ENCODE results near the gene SYCE1L.
"Not testable (repeated sequence)": the region's sequence is repeated elsewhere in the genome, so short reads cannot be mapped to it uniquely, and the experiment has no call there.

The SYCE1L gene
- 2.7 to 3.1 reads per million in 2 donors for total RNA-seq

DNA sequence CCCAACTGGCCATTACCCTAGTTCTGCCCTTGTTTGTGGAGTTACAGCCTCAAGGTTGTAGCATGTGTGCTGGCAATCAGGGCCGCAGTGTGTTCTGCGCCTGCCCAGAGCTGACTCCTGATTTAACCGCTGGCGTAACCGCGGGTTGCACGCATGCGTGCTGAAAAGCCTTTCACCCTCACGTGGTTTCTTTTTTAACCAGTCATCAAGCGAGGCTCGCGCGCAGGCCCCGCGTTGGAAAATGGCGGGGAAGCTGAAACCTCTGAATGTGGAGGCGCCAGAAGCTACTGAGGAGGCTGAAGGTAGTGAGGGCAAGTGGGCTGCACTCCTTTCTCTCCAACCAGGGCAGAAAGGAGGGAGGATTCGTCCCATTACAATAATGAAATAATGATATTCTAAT is at the start of gene SYCE1L:
Gene SYCE1L, plus strand, starts transcription at position 198 of the 400 bp plus-strand sequence. Its CDS starts 44 bp downstream, at position 242.
- no peak for DNase-seq

DNA sequence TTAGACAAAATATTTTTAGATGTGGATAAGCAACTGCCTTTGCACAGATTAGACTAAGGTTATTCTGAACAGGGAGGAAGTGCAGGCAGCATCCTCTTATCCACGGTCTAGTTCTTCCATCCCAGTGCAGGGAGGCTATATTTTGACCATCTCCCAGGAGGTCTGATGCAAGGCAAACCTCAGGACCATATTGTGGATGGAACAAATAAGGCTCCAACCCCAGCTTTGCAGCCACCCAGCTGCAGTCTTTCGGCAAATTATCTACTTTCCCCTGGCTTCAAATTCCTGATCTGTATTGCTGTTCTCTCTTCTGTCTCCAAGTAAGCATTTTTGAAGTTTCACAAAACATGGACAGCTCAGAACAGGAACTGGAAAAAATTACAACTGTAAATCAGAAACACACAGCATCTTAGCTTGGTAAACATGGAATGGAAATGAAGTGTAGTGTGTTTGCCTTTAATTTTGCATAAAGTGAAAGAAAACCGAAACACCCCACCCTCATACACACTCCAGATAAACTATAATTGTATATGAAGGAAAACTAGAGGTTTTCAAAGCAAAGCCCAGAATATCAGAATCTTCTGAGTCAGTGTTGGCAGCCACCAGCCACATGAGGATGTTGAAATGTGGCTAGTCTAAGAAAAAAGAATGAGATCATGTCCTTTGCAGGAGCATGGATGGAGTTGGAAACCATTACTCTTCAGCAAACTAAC is 41.7 kb upstream of the SYCE1L start:
- no peak for DNase-seq

DNA sequence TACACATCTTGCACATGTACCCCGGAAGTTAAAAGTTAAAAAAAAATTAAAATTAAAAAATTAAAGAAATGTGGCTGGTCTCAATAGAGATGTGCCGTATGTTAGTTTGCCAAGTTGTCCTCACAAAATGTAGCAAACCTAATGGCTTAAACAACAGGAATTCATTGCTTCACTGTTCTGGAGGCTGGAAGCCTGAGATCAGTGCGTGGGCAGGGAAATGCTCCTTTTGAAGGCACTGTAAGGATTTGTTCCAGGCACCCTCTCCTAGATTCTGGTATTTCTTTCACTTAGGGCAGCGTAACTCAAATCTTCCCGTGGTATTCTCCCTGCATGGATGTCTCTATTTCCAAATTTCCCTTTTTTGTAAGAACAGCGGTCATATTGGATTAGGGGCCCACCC is 40.9 kb upstream of the SYCE1L start:
- DNase-seq = no peak

- no peak for DNase-seq
Observed at GRCh38 chr16:77165006-77165405, 34.2 kb upstream of the SYCE1L start.

DNA sequence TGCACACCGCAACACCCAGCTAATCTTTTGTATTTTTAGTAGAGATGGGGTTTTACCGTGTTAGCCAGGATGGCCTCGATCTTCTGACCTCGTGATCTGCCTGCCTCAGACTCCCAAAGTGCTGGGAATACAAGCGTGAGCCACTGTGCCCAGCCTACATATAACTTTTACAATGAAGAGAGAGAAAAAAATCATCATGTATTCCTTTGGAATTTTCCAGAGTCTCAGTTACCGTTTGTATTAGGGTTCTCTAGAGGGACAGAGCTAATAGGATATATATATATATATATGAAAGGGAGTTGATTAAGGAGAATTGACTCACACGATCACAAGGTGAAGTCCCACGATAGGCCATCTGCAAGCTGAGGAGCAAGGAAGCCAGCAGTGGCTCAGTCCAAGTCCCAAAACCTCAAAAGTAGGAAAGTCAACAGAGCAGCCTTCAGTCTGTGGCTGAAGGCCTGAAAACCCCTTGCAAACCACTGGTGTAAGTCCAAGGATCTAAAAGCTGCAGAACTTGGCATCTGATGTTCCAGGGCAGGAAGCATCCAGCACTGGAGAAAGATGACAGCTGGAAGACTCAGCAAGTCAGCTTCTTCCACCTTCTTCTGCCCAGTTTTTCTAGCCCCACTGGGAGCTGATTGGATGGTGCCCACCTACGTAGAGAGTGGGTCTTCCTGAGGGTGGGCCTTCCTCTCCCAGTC is 33.5 kb upstream of the SYCE1L start:
- DNase-seq = not testable (repeated sequence)

DNA sequence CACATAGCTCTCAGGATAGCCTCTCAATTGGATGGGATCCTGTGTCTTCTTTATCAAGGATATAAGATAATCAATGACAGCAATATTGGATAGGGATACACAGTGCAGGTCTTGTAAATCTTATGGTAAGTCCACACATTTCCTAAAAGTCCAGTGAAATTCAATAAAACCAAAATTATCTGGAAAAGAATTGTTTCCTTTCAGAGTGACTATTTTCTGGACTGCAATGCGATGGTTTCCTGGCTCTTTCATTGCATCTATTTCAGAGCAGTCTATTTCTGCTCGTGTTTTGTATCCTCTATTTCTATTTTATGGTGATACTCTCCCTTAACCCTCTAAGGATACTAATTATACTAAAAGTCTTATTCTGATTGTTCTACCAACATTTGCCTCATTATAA is 32.5 kb upstream of the SYCE1L start:
- DNase-seq = no peak

GRCh38 chr16:77168901-77169300 is 30.3 kb upstream of the SYCE1L start:
- no peak for DNase-seq

DNA sequence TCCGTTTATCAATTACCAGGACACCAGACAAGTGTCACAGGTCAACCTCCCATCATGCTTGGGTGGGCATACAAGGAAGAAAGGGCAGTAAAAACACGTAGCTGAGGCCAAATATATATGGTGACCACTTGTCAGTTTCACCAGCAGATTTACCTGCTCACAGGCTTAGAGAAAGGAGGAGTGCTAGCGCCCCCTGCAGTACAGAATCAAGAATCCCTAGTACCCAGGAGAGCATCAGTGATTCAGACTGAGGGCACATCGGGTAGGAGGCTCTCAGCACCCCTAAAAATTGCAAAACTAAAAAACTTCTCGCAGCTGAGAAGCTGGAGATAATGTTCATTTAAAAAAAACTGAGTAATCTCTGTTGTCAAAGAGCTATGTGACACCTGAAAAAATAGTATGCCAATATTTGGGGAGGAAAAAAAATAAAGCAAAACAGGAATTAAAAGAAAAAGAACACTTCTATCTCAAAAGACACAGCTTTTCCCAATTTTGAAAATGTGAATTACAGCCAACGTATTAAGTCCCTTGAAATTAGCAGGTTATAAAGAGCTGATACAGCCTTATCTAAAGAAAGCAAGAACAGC is 29.5 kb upstream of the SYCE1L start:
- peak; percentile 22 for DNase-seq

DNA sequence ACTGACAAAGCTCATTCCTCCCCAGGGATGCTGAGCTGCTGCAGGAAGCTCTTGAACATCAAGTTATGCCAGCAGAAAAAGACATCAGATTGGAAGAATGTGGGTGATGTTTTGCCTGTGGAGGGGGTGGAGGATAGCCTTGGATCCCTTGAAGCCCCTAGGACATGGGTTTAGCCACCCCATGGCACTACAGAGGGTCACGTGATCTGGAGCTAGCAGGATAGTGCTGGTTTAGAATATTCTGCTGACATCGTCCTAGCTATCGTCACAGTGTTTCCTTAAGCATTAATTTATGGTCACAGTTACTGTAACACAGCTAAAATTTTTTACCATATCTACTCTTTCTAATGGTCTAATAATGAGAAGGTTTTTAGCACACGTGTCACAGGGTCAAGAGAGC is 28.4 kb upstream of the SYCE1L start:
- no peak for DNase-seq

DNA sequence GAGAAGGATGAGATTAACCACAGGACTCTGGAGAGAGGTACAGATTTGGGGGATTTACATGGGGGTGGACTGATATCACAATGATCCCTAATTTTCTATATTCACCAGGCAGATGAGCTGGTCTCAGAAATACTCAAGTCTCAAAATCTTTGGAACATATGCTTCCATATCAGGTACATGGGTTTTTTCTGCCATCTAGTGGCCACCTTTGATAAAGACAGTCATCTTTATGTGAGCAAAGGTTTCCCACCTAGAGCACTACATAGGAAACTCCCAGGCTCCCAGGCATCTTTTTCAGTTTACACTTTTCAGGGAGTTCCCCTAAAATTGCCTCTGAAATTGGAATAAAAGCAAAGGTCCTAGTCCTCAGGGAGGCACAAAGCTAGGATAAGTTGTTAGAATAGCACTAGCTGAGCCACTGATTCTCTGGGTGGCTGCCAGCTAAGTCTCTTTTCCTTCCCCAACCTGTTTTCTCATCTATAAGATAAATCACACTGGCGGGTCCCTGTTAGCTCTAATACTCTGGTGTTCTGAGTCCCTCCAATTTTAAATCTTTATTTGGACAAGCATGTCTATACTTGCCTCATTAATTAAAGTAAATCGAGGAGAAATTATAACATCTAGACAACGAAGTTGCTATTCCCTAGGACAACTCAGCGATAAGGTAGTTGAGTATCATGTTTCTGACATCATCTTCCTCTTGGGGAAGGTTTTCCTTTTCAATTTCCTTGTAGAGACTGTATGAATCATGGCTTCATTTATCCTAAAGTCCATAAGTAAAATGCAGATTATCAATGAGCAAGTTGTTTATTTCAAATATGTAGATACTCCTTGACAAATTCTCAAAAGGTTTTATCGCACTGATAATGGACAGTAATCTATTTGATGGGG is 27.2 kb upstream of the SYCE1L start:
- DNase-seq = no peak

GRCh38 chr16:77172951-77173350 is 26.3 kb upstream of the SYCE1L start:
- no peak for DNase-seq

GRCh38 chr16:77183137-77183536 is 16.1 kb upstream of the SYCE1L start:
- no peak for DNase-seq

DNA sequence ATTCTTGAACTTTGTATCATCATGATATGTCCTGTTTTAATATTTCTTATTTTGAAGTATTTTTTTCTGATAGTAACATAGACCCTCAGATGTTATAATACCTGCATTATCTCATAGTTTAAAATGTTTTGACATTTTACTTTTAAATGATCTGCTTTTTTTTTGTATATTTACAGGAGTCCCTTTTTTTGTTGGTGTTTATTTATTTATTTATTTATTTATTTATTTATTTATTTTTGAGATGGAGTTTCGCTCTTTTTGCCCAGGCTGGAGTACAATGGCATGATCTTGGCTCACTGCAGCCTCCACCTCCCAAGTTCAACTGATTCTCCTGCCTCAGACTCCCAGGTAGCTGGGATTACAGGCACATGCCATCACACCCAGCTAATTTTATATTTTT is 12.9 kb upstream of the SYCE1L start:
- DNase-seq = not testable (repeated sequence)

GRCh38 chr16:77190190-77190477 is 9.1 kb upstream of the SYCE1L start:
- no peak for DNase-seq

GRCh38 chr16:77190478-77191258 is 8.5 kb upstream of the SYCE1L start, which contains the start of gene MON1B:
Gene MON1B (plus strand): TSS chr16:77191190. CDS start chr16:77191486, 296 bp downstream.
- DNase-seq = peak; percentile 87

DNA sequence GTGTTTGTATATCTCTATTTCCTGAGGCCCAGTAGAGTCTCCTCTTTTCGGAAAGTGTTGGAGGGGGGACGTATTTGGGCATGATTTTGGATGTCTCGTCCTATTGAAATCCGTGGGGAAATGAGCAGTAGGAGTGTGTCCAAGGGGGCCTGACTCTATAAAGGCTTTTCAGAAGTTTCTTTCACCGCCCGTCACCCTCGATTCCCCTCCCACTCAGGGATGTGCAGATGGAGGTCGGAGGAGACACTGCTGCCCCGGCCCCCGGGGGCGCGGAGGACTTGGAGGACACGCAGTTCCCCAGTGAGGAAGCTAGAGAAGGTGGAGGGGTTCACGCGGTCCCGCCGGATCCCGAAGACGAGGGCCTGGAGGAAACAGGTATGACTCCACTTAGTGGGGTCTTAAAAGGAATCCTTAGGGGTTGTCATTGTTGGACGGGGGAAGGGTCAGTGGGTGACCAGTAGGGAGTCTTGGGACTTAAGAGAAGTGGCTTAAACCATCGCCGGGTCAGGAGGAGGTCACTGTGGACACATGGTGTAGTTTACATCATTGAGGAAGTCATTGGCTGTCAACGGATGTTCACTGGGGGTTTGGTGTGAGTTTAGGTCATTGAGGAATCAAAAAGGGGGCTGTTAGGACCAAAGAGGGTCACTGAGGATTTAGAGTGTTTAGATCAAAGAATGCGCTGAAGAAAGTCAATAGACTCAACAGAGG is 7.8 kb upstream of the SYCE1L start:
- DNase-seq = peak; percentile 19

DNA sequence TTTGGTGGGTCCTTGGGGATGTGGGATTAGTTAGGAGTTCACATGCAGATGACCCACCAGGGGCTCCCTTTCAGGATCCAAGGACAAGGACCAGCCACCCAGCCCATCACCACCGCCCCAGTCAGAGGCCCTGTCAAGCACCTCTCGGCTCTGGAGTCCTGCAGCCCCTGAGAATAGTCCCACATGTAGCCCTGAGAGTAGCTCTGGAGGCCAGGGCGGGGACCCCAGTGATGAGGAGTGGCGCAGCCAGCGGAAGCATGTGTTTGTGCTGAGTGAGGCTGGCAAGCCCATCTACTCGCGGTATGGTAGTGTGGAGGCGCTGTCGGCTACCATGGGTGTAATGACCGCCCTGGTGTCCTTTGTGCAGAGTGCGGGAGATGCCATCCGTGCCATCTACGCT is 5.8 kb upstream of the SYCE1L start:
- no peak for DNase-seq

- DNase-seq = no peak
Observed at GRCh38 chr16:77194295-77195231, 4.6 kb upstream of the SYCE1L start.

- no peak for DNase-seq
Observed at GRCh38 chr16:77195411-77195810, 3.8 kb upstream of the SYCE1L start.

GRCh38 chr16:77197747-77198146 is 1.5 kb upstream of the SYCE1L start:
- no peak for DNase-seq

Data from T-helper 9 cell (primary cell).